DMS114 treated with DMSO at 0.1 percent for 48 hours (cell line): ENCODE measurements around the gene CDC5L.

ENCODE experiments used
- DNase-seq: peaks from one replicate; lab custom pipeline; 2025; ENCODE audit not compliant: unreplicated experiment; lab: John Stamatoyannopoulos, UW

The CDC5L gene

DNA sequence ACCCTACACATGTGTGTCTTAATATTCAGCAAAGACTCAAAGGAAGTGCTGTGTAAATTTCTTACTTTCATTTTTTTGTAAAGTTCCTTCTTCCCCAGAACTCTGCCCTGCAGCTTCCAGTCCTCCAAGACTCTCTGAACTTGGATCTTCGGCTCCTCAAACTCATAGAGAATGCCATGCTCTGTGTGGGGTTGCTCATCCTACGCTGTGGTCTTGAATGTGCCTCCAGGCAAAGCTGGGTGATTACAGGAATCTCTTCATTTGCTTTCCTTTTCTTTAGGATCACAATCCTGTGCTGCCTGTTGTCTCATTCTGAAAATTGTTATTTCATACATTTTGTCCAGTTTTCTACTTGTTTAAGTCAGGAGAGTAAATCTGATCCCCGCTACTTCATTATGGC is 14.5 kb upstream of the CDC5L start:
- no peak for DNase-seq

DNA sequence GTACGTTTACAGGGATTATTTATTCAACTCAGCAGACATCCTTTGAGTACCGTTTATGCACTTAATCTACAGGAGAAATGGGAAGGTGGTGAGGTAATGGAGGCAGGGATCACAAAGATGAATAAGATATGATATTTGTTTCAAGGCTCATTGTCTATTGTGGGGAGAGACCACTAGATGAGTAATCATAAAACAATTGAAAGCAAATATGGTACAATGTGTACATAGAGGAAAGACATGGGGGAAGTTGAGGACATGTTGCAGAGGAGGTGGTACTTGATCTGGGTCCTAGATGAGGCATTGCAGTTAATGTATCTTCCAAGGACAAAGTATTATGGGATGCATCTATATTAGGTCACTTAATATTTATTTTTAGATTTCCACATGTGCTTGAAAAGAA is 13.7 kb upstream of the CDC5L start:
- no peak for DNase-seq

DNA sequence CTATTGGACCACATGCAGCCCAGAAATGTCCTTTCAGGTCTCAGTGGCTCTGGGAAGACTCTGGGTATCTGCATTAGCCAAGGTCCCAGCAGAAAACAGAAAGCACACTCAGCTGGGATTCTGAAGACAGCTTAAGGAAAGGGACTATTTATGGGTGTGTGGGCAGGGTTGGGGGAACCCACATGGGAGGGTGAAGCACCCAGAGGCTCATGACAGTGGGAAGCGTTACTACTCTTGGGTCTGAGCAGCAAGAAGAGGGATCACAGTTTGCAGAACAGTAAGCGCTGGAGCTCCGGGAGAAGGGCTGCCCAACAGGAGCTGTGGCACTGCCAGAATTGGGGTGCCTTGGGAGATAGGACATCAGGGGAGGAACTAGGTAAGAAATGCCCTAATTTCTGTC is 12.4 kb upstream of the CDC5L start:
- DNase-seq: no peak

DNA sequence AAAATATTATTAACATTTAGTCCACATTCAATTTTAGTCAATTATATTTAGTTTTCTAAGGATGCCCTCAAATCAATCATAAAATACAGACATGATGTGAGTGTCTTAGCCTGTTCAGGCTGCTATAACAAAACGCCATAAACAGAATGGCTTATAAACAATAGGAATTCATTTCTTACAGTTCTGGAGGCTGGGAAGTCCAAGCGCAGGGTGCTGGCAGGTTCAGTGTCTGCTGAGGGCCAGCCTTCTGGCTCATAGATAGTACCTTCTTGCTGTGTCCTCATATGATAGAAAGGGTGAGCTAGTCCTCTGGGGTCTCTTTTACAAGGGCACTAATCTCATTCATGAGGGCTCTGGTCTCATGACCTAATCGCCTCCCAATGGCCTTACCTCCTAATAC is 10.0 kb upstream of the CDC5L start:
- DNase-seq: no peak

DNA sequence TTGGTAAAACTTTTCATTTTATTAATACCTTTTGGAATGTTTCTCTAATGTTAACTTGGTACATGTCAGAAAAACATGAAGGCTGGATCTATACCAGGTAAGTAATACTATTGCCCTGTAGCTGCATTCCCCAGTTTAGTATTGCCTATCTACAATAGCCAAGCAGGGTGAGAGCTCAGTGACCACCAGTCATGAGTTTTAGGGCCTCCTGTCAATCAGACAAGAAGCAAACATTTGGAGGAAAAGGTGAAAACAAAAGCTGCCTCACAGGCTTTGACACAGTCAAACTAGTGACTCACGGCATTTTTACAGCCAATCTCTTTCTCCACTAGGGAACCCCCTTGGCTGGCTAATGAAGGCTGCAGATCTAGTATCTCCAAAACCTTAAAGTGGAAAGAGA is 9.5 kb upstream of the CDC5L start:
- no peak for DNase-seq

DNA sequence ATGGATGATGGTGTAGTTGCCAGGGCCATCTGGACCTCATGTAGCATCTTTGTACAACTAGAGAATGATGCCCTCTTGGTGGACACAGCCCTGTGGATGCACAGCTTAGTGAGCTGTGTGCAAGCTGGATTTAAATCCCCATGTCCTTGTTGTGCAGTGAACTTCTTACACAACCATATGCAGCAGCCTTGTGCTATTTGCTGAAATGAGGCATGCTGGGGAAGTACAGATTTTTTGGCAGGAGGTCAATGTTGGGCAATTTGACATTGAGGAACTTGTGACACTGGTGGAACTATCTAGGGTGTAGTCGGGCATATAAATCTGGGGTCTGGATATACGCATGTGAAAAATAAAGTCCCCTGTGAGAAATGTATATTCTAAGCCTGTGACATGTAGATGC is 5.8 kb upstream of the CDC5L start:
- no peak for DNase-seq

DNA sequence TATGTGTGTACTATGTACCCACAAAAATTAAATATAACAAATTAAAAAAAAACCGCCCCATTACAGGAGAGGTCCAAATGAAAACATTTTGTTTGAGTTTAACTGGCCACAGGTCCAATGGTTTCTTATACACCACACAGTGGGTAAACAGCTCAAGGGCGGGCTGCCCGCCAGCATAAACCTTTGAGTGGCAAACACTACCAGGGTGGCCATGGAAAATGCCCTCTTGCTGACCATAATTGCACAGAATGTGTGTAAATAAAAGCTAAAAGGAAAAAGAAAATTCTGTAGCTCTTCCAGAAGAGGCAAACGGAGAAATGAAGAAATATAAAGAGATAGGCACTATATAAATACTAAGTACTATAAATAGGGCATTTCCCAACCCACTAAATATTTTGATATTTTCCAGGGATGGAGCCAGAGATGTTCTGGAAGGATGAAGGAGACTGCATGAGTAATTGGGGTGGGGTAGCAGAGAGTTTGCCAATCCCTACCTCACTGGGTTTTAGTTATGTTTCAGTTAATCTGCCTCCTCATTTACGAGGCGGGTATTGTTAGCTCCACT is 1.1 kb upstream of the CDC5L start:
- no peak for DNase-seq

DNA sequence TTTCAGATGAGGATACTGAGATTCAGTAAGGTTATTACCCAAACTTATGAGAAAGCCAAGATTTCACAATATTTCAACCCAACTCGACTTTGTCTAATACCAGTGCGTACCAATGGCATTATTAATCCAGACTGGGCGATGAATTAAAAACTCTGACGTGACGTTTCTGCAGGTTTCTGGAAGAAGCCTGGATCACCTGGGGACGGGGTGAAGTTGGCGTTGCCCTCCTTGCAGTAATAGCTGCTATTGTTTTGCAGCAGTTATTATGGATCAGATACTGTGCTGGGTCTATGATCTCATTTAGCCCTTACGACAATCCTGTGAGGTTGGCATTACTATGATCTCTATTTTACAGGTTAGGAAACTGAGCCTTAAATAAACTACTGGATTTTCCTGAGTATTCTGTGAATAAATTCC is 569 bp upstream of the CDC5L start:
- no peak for DNase-seq

DNA sequence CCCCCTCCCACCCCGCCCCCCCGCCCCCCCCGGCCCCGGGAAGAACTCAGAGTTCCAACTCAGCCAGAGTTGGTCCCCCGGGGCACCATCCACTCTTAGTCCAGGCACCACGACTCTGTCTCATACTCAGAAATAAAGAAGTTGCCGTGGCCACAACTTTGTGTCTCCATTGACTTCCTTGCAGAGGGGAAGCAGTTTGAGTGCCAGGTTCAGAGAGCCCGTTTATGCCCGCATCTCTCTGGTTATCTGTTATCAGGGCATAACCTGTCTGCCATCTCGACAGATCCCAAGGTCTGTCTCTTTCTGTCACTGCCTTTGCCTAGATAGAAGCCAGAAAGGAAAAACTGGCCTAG is 605 bp downstream of the CDC5L start:
- DNase-seq: no peak

DNA sequence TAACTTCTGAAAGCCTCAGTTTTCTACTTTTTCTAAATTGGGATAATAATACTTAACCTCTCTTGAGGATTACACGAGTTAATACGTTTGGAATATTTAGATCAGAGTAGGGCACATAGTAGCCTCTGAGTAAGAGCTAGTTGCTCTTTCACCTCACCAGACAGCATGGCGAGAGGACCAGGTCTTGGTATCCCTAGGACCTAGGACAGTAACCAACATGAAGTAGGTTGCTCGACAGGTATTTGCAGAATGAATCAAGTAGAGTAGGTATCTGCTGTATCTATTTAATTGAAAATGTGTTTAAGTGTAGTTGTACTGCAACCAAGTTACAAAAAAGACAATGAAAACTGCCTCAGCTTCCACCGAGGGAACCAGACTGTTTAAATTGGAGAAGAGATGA is 1.4 kb downstream of the CDC5L start:
- DNase-seq: no peak

DNA sequence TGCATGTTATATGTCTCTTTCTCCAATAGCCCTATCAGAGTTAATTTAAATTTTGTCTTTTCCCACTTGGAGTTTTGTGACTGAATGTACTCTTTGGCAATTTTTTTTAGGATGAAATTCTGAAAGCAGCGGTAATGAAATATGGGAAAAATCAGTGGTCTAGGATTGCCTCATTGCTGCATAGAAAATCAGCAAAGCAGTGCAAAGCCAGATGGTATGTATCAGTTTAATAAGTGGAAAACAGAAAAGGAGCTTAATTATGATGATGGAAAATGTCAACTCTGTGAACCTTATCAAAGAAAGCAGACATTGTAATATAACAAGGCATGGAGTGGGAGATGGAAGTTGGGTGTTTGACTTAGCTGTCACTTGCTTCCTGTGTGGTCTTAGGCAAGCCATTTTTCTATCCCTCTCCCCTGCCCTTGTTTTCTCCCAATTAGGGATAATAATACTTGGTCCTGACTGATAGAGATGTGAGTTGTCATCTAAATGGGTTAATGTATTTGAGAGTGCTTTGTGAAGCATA is 2.7 kb downstream of the CDC5L start:
- no peak for DNase-seq

DNA sequence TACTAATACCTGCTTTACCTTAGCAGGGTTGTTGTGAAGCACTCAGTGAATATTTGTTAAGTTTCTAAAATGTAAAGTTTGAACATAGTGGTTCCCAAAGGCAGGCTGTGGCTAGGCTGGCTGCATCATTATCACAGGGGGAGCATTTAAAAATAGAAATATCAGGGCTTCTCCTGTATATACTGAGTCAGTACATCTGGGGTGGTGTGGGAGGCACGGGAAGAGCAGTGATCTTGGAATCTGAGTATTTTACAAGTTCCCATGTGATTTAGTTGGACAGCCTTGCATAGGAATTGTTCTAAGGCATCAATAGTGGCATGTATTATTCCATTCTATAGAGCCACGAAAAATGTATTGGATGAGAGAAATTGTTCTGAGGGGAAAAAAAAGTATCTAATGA is 8.0 kb downstream of the CDC5L start:
- no peak for DNase-seq

DNA sequence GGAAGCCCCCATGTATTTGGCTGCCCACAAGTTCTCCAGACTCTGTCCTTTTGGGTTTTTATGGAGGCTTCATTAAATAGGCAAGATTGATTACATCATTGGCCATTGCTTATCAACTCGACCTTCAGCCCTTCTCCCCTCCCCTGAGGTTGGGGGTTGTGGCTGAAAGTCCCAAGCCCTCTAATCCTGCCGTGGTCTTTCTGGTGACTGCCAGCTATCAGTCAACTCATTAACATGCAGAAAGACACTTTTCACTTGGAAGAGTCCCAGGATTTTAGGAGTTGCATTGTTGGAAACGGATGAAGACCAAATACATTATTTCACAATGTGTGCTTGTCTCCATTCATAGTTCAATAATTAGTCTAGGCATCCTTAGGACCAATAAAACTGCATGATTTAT is 9.5 kb downstream of the CDC5L start:
- DNase-seq: no peak

DNA sequence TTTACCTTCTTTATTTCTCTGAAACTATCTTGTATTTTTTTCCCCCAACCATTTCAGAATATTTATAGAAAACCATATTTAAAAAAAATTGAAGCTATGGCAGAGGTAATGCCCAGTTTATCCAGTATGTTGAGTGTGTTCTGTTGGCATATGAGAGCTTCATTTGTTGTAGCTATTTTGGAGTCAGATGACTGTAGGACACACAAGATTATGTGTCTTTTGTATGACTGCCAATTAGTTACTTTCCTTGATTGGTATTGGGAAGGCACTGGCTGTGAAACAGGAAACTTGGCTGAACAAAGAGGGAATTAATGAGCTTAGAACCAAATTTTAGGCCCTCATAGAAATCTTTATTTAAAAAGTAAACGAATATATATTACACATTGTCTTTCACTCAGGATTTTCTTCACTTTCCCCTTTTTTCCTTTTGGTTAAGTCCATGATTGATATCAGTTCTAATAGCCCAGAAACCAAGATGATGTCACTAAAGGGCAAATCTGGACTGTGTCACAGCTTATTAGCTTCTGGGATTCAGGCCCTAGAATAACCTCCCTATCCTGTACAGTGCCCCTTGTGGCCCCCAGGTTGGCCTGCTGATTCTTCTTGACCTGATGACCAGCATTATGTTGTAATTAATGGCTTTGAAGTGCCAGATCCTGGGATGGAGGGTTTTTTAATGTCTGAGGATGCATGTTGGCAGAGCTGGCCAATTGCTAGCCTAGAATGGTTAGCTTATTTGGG is 10.1 kb downstream of the CDC5L start:
- no peak for DNase-seq

DNA sequence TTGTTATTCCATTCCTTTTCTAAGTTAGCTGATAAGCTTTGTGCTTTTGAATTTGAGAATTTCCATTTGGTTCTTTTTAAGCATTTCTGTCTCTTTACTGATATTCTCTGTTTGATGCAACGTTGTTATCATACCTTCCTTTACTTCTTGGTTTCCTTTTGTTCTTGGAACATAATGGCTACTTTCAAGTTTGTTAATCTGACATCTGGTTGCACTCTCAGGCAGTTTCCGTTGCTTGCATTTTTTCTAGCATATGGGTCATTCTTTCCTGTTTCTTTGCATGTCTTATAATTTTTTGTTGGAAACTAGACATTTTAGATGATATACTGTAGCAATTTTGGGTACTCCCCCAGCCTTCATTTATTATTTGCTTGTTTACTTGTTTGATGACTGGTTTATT is 12.5 kb downstream of the CDC5L start:
- no peak for DNase-seq

DNA sequence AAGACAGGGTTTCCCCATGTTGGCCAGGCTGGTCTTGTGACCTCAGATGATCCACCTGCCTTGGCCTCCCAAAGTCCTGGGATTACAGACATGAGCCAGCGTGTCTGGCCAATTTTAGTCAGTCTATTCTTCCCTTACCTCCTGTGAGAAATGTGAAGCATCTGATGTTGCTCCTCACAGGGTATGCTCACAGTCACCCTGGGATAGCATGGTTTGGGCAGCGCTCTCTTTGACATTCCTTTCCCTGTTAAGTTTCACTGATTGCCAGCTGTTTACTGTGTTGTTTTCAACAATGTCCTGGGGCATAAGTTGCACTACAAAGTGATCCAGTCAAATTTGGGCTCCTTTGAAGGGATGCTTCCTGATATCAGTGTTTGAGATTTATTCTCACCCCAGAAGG is 13.1 kb downstream of the CDC5L start:
- no peak for DNase-seq

DNA sequence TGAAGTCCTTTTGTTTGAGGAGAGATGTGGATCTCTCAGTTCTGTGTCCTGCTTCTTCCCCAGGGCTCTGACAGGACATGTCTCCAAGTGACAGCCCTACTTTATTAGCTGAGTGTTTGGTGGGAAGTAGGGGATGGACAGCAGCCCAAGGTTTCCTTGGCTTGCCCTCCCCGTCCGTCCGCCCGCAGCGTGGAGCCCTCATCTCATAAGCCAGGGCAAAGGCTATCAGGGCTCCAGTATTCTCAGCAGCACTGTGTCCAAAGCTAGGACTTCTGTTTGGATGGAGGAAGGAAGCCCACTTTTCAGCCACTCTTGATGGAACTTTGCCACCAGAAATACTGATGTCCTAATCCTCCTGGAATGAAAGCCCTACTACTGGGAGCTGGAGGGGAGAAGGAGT is 13.6 kb downstream of the CDC5L start:
- DNase-seq: no peak

DNA sequence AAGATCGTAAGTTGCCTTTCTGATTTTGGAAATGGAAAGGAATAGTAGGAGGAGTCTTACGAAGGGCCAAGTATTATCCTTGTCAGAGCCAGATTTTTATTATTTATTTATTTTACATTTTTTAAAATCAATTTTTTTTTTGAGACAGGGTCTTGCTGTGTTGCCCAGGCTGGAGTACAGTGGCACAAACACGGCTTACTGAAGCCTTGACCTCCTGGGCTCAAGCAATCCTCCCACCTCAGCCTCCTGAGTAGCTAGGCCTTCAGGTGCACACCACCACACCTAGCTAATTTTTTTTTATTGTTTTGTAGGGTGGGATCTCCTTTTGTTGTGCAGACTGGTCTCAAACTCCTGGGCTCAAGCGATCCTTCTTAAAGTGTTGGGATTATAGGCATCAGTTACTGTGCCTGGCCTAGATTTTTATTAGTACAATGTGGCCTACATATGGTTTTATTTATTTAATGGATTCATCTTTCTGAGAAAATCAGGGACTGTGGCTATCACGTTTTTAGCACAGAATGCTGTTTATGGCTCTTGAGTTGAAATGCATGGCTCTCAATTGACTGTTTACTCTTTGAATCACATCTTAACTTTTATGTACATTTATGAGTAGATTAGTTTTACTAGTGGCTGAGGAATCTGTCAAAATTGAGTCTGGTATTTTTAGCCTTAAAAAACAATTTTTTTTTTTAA is 16.7 kb downstream of the CDC5L start:
- DNase-seq: no peak

DNA sequence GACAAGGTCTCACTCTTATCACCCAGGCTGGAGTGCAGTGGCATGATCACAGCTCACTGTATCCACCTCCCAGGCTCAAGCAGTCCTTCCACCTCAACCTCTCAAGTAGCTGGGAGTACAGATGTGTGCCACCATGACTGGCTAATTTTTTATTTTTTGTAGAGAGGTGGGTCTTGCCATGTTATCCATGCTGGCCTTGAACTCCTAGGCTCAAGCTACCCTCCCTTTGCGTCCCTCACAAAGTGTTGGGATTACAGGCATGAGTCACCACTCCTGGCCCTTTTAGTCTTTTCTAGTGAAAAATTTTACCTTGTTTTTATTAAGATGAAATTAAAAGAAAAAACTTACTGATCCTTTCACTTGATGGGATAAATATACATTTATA is 17.2 kb downstream of the CDC5L start:
- DNase-seq: no peak

DNA sequence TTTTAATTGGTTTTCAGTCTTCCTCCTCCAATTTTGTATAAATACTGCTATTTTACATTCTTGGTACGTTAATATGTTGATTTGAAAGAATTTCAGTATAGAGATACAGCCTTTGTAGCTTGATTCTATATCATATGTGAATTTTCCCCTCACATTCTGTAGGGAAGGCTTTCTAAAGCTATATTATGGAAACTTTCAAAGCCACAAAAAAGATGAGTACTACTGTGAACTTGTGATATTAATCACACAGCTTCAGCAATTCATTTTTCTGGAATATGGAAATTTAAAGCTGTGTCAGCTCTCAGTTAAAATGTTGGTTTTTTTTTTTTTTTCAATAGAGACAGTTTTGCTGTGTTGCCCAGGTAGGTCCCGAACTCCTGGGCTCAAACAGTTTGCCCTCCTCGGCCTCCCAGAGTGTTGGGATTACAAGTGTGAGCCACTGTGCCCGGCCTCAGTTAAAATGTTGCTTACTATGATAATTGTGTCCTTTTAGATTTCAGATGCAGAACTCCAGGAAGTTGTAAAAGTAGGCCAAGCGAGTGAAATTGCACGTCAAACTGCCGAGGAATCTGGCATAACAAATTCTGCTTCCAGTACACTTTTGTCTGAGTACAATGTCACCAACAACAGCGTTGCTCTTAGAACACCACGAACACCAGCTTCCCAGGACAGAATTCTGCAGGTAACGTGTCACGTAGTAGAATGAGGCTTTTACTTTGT is 20.6 kb downstream of the CDC5L start:
- no peak for DNase-seq

DNA sequence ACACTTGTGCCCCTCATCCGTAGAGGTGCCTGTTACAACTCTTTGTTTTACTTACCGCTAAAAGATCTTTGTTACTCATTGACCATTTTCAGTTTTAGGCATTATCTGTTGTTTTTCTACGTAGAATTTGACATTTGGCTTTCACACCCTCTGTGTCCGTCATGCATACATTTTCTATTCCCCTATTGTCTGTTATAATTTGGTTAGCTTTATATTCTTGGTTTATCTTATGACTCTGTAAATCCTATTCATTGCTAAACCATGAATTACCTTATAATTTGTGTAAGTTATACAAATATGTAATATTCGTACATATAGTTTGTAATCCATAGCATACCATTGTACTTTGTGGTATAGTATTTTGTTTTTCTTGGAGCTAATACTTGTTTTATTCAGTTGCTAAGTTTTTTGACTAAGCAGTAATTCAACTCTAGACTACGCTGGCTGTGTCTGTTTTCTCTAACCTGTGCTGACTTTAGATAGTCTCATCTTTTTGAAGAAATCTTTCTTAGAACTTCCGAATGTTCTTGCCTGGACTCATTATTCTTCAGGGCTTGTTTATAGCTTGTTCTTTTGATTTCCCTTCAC is 21.8 kb downstream of the CDC5L start:
- DNase-seq: no peak

DNA sequence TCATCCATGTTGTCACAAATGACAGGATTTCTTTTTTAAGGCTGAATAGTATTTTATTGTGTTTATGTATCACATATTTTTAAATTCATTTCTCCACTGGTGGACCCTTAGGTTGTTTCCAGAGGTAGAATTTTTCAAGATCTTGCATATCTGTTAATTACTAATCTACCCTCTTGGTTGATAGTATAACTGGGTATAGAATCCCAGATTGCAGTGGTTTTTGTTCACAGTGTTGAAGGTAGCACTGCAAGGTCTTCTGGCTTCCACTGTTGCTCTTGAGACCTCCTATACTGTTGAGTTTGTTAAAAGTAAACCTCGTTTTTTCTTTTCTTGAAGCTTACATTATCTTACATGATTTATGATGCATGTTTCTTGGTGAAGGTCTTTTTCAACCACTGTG is 22.9 kb downstream of the CDC5L start:
- DNase-seq: no peak
